HG03457 (cell line): Measurements from ENCODE around the gene GLIS1.

Source experiments
- ATAC-seq: cut with Tn5 transposase; IDR thresholded peaks from one replicate; pipeline ENCODE4 v1.9.1; 2021; ENCODE audit warnings: moderate number of reproducible peaks; ENCODE audit not compliant: unreplicated experiment

The GLIS1 gene

GRCh38 chr1:53458634-53459033, 280.3 kb downstream of the GLIS1 start:
- no peak for ATAC-seq
